ENCODE results near the gene SLC25A48.

SLC25A48 gene

GRCh38 chr5:135827965-135828781, 6.3 kb upstream of the SLC25A48 start:
- no CpG with 5 or more reads among the region's 10 CpGs for WGBS (ENCODE audit: extremely low coverage, insufficient coverage, insufficient read length)
- no peak for DNase-seq

GRCh38 chr5:135828782-135829127, 5.7 kb upstream of the SLC25A48 start:
- no peak overlapping the region for H2BK5ac ChIP-seq (ENCODE audit: low read depth, low read length, poor library complexity)
- WGBS (ENCODE audit: extremely low coverage, insufficient coverage, insufficient read length), result no CpG with 5 or more reads among the region's 2 CpGs
- H3K36me3 ChIP-seq (ENCODE audit: control insufficient read depth in 1 of 2, insufficient read depth in 2 of 2, low read length in 2 of 2), result no peaks in the 10 kb centered on the region
- H3K18ac ChIP-seq (ENCODE audit: low read length), result no peak overlapping the region
- no peak overlapping the region for H2BK12ac ChIP-seq (ENCODE audit: low read length)
- H3K4me2 ChIP-seq (ENCODE audit: low read length), result no peak overlapping the region
- H2AFZ ChIP-seq (ENCODE audit: insufficient read depth, low read length, poor library complexity), result no peak overlapping the region
- H3K9ac ChIP-seq (ENCODE audit: low read length), result no peak overlapping the region
- H3K4me3 ChIP-seq (ENCODE audit: low read depth, low read length), result no peak overlapping the region
- no peak overlapping the region for H3K14ac ChIP-seq (ENCODE audit: low read length)
- H4K91ac ChIP-seq (ENCODE audit: low read depth, low read length), result no peak overlapping the region
- no peak overlapping the region for H2BK120ac ChIP-seq (ENCODE audit: insufficient read depth, low read length, poor library complexity)
- no peak overlapping the region for H3K23ac ChIP-seq (ENCODE audit: low read length)
- H3K4me1 ChIP-seq (ENCODE audit: control insufficient read depth in 1 of 2, insufficient read depth in 2 of 2, low read length in 2 of 2), result no peaks in the 10 kb centered on the region
- H3K4ac ChIP-seq (ENCODE audit: low read depth, low read length), result no peak overlapping the region
- H3K9me3 ChIP-seq (ENCODE audit: insufficient read depth, low read depth, low read length), result no peaks in the 10 kb centered on the region
- no peak overlapping the region for H2AK5ac ChIP-seq (ENCODE audit: low read length)
- H3K27me3 ChIP-seq (ENCODE audit: insufficient read depth, low read length), result peaks cover 1% of the 10 kb centered on the region
- H3K79me1 ChIP-seq (ENCODE audit: low read length), result no peaks in the 10 kb centered on the region
- DNase-seq, result no peak
- H4K12ac ChIP-seq (ENCODE audit: low read depth, low read length), result no peak overlapping the region
- H3K27ac ChIP-seq (ENCODE audit: low read depth, low read length), result no peak overlapping the region
- no peaks in the 10 kb centered on the region for H3K79me2 ChIP-seq (ENCODE audit: control insufficient read depth, insufficient read depth, low read length, poor library complexity)
- H4K8ac ChIP-seq (ENCODE audit: low read depth, low read length), result no peak overlapping the region

More at GRCh38 chr5:135827965-135828781, 6.3 kb upstream of the SLC25A48 start:
- Histone ChIP-seq H3K23ac (ENCODE audit: low read length) (no peak overlapping the region), H2AFZ (ENCODE audit: insufficient read depth, low read length, poor library complexity) (no peak overlapping the region), H3K18ac (ENCODE audit: low read length) (no peak overlapping the region), H2BK12ac (ENCODE audit: low read length) (no peak overlapping the region), H2AK5ac (ENCODE audit: low read length) (no peak overlapping the region), H3K4ac (ENCODE audit: low read depth, low read length) (no peak overlapping the region), H3K9ac (ENCODE audit: low read length) (no peak overlapping the region), H2BK5ac (ENCODE audit: low read depth, low read length, poor library complexity) (no peak overlapping the region), H3K27me3 (ENCODE audit: insufficient read depth, low read length) (no peaks in the 10 kb centered on the region), H4K8ac (ENCODE audit: low read depth, low read length) (no peak overlapping the region), H3K27ac (ENCODE audit: low read depth, low read length) (no peak overlapping the region), H3K4me3 (ENCODE audit: low read depth, low read length) (no peak overlapping the region), H4K91ac (ENCODE audit: low read depth, low read length) (no peak overlapping the region), H3K14ac (ENCODE audit: low read length) (no peak overlapping the region), H3K36me3 (ENCODE audit: control insufficient read depth in 1 of 2, insufficient read depth in 2 of 2, low read length in 2 of 2) (no peaks in the 10 kb centered on the region), H4K12ac (ENCODE audit: low read depth, low read length) (no peak overlapping the region), H3K79me2 (ENCODE audit: control insufficient read depth, insufficient read depth, low read length, poor library complexity) (no peaks in the 10 kb centered on the region), H2BK120ac (ENCODE audit: insufficient read depth, low read length, poor library complexity) (no peak overlapping the region), H3K9me3 (ENCODE audit: insufficient read depth, low read depth, low read length) (no peaks in the 10 kb centered on the region), H3K4me1 (ENCODE audit: control insufficient read depth in 1 of 2, insufficient read depth in 2 of 2, low read length in 2 of 2) (no peaks in the 10 kb centered on the region), H3K4me2 (ENCODE audit: low read length) (no peak overlapping the region), H3K79me1 (ENCODE audit: low read length) (no peaks in the 10 kb centered on the region)

- Histone ChIP-seq H2BK120ac (ENCODE audit: insufficient read depth, low read length, poor library complexity) (no peak overlapping the region), H4K8ac (ENCODE audit: low read depth, low read length) (no peak overlapping the region), H3K9ac (ENCODE audit: low read length) (no peak overlapping the region), H3K4me2 (ENCODE audit: low read length) (no peak overlapping the region), H3K4ac (ENCODE audit: low read depth, low read length) (no peak overlapping the region), H4K91ac (ENCODE audit: low read depth, low read length) (no peak overlapping the region), H3K14ac (ENCODE audit: low read length) (no peak overlapping the region), H2BK5ac (ENCODE audit: low read depth, low read length, poor library complexity) (no peak overlapping the region), H2AFZ (ENCODE audit: insufficient read depth, low read length, poor library complexity) (no peak overlapping the region), H3K27me3 (ENCODE audit: insufficient read depth, low read length) (peaks cover 5% of the 10 kb centered on the region), H3K4me1 (ENCODE audit: control insufficient read depth in 1 of 2, insufficient read depth in 2 of 2, low read length in 2 of 2) (no peaks in the 10 kb centered on the region), H3K18ac (ENCODE audit: low read length) (no peak overlapping the region), H4K12ac (ENCODE audit: low read depth, low read length) (no peak overlapping the region), H2AK5ac (ENCODE audit: low read length) (no peak overlapping the region), H3K9me3 (ENCODE audit: insufficient read depth, low read depth, low read length) (no peaks in the 10 kb centered on the region), H2BK12ac (ENCODE audit: low read length) (no peak overlapping the region), H3K27ac (ENCODE audit: low read depth, low read length) (no peak overlapping the region), H3K79me1 (ENCODE audit: low read length) (no peaks in the 10 kb centered on the region), H3K23ac (ENCODE audit: low read length) (no peak overlapping the region), H3K36me3 (ENCODE audit: control insufficient read depth in 1 of 2, insufficient read depth in 2 of 2, low read length in 2 of 2) (no peaks in the 10 kb centered on the region), H3K4me3 (ENCODE audit: low read depth, low read length) (no peak overlapping the region), H3K79me2 (ENCODE audit: control insufficient read depth, insufficient read depth, low read length, poor library complexity) (no peaks in the 10 kb centered on the region)
- DNase-seq, result no peak
- no CpG with 5 or more reads among the region's 7 CpGs for WGBS (ENCODE audit: extremely low coverage, insufficient coverage, insufficient read length)
Measured at GRCh38 chr5:135829179-135829578, 5.3 kb upstream of the SLC25A48 start.

GRCh38 chr5:135829681-135830383, 4.6 kb upstream of the SLC25A48 start:
- Histone ChIP-seq H3K4me3 (ENCODE audit: low read depth, low read length) (no peak overlapping the region), H4K8ac (ENCODE audit: low read depth, low read length) (no peak overlapping the region), H3K27me3 (ENCODE audit: insufficient read depth, low read length) (peaks cover 10% of the 10 kb centered on the region), H2AFZ (ENCODE audit: insufficient read depth, low read length, poor library complexity) (no peak overlapping the region), H2BK5ac (ENCODE audit: low read depth, low read length, poor library complexity) (no peak overlapping the region), H3K27ac (ENCODE audit: low read depth, low read length) (no peak overlapping the region), H3K4me1 (ENCODE audit: control insufficient read depth in 1 of 2, insufficient read depth in 2 of 2, low read length in 2 of 2) (peaks cover 0 to 3% of the 10 kb centered on the region in 2 experiments), H3K79me1 (ENCODE audit: low read length) (no peaks in the 10 kb centered on the region), H3K18ac (ENCODE audit: low read length) (no peak overlapping the region), H3K4ac (ENCODE audit: low read depth, low read length) (no peak overlapping the region), H3K14ac (ENCODE audit: low read length) (no peak overlapping the region), H3K79me2 (ENCODE audit: control insufficient read depth, insufficient read depth, low read length, poor library complexity) (no peaks in the 10 kb centered on the region), H4K91ac (ENCODE audit: low read depth, low read length) (no peak overlapping the region), H2BK12ac (ENCODE audit: low read length) (no peak overlapping the region), H2AK5ac (ENCODE audit: low read length) (no peak overlapping the region), H2BK120ac (ENCODE audit: insufficient read depth, low read length, poor library complexity) (no peak overlapping the region), H3K36me3 (ENCODE audit: control insufficient read depth in 1 of 2, insufficient read depth in 2 of 2, low read length in 2 of 2) (no peaks in the 10 kb centered on the region), H3K9ac (ENCODE audit: low read length) (no peak overlapping the region), H3K9me3 (ENCODE audit: insufficient read depth, low read depth, low read length) (no peaks in the 10 kb centered on the region), H4K12ac (ENCODE audit: low read depth, low read length) (no peak overlapping the region), H3K23ac (ENCODE audit: low read length) (no peak overlapping the region), H3K4me2 (ENCODE audit: low read length) (no peak overlapping the region)
- DNase-seq, result peak; percentile 33 to 80
- WGBS (ENCODE audit: extremely low coverage, insufficient coverage, insufficient read length), result no CpG with 5 or more reads among the region's 19 CpGs
